GM12878 (cell line): ENCODE results near the gene ORAI1. TPM values are rescaled to one million over a fixed set of nuclear protein-coding genes. Genes with fewer than 3 reads are reported as not detected.
A peak's percentile ranks its signal among the peaks of the same experiment; 100 is the strongest.

ENCODE experiments used
- ATAC-seq: fragments of 200-7000 bp; cut with Tn5 transposase; 3 replicates; pipeline ENCODE4 v1.9.1; 2020; ENCODE audit warnings: mild to moderate bottlenecking, moderate library complexity
- Bru-seq: library from RNA; stranded (reverse); fragments of 400-500 nt; gene quantifications from one replicate; lab custom pipeline; 2021; lab: Mats Ljungman, UMichigan
- BruChase-seq, 2 experiments: library from RNA; stranded (reverse); fragments of 400-500 nt; gene quantifications; one replicate each; lab custom pipeline; 2021; lab: Mats Ljungman, UMichigan
- BruUV-seq: library from RNA; stranded (reverse); fragments of 400-500 nt; replicated peaks from 2 replicates; lab custom pipeline; 2021; lab: Mats Ljungman, UMichigan
- CTCF ChIA-PET: fragments of 300-600 bp; sonication (Branson Sonifier 250); formaldehyde crosslinking; extraction: SDS; loops from one replicate; lab custom pipeline; 2021; ENCODE audit warnings: inconsistent platforms; lab: Yijun Ruan, JAX
- POLR2A ChIA-PET: fragments of 350-600 bp; formaldehyde crosslinking; extraction: SDS; loops from one replicate; lab custom pipeline; 2021; ENCODE audit warnings: inconsistent platforms; lab: Charles Lee
- RAD21 ChIA-PET: fragments of 300-600 bp; sonication (Branson Sonifier 250); formaldehyde crosslinking; loops from one replicate; lab custom pipeline; 2023; ENCODE audit warnings: antibody characterized with exemption; ENCODE audit not compliant: unreplicated experiment; lab: Charles Lee
- SMC1A ChIA-PET: fragments of 300-600 bp; sonication (Branson Sonifier 250); formaldehyde crosslinking; loops from one replicate; lab custom pipeline; 2023; ENCODE audit not compliant: unreplicated experiment, uncharacterized antibody; lab: Charles Lee
- DNase-seq: peaks from one replicate; pipeline ENCODE4 v3.0.0-alpha.2; 2011; ENCODE audit warnings: low read depth, low spot score
- FAIRE-seq: peaks from 3 replicates; lab custom pipeline; 2011; peaks lifted over from hg19 to GRCh38; lab: Jason Lieb, UNC
- H2AFZ ChIP-seq: 2 replicates; pipeline ENCODE4 v1.6.0; 2011; ENCODE audit warnings: low read depth, low read length, control low read depth; ENCODE audit not compliant: control insufficient read depth
- H3K27ac ChIP-seq: 2 replicates; pipeline ENCODE4 v1.5.1; 2011; ENCODE audit warnings: control low read depth; ENCODE audit not compliant: control insufficient read depth, insufficient read depth
- H3K27me3 ChIP-seq, 2 experiments: replicated peaks in 1 of 2; 2 replicates each; pipeline versions ENCODE4 v1.6.0 to v1.6.1; 2011; ENCODE audit warnings: low read length in 1 of 2; ENCODE audit not compliant: control insufficient read depth in 2 of 2, insufficient read depth in 2 of 2
- H3K36me3 ChIP-seq, 2 experiments: 2 replicates each; pipeline ENCODE4 v1.5.1; 2011; ENCODE audit warnings: low read length in 1 of 2; ENCODE audit not compliant: control insufficient read depth in 2 of 2, insufficient read depth in 2 of 2
- H3K4me1 ChIP-seq: 2 replicates; pipeline ENCODE4 v1.6.1; 2011; ENCODE audit warnings: mild to moderate bottlenecking, low read length, moderate library complexity, mixed read lengths; ENCODE audit not compliant: control insufficient read depth, insufficient read depth
- H3K4me2 ChIP-seq: 2 replicates; pipeline ENCODE4 v1.6.0; 2011; ENCODE audit warnings: control low read depth; ENCODE audit not compliant: control insufficient read depth, insufficient read depth
- H3K4me3 ChIP-seq: fragments of 200-600 bp; sonication (generic); 2 replicates; pipeline ENCODE4 v1.5.1; 2016
- H3K79me2 ChIP-seq: 2 replicates; pipeline ENCODE4 v1.6.0; 2011; ENCODE audit warnings: low read length; ENCODE audit not compliant: control insufficient read depth, insufficient read depth
- H3K9ac ChIP-seq: 2 replicates; pipeline ENCODE4 v1.8.0; 2011; ENCODE audit warnings: low read length, control low read depth, mixed read lengths; ENCODE audit not compliant: control insufficient read depth, insufficient read depth
- H3K9me3 ChIP-seq: replicated peaks from 3 replicates; pipeline ENCODE4 v1.5.1; 2011; ENCODE audit warnings: mild to moderate bottlenecking, low read length; ENCODE audit not compliant: control insufficient read depth, insufficient read depth
- H4K20me1 ChIP-seq: 2 replicates; pipeline ENCODE4 v1.6.0; 2011; ENCODE audit not compliant: control insufficient read depth, insufficient read depth
- ATF2 ChIP-seq: IDR thresholded peaks from 2 replicates; pipeline ENCODE4 v1.6.1; 2012; ENCODE audit warnings: low read length, inconsistent platforms
- ESRRA ChIP-seq: IDR thresholded peaks from 2 replicates; pipeline ENCODE4 v1.6.1; 2012; ENCODE audit warnings: mild to moderate bottlenecking, low read length, improper control_type of control experiment
- HDGF ChIP-seq: fragments of 450-650 bp; IDR thresholded peaks from 2 replicates; pipeline ENCODE4 v1.6.1; 2016; ENCODE audit warnings: antibody characterized with exemption
- JUND ChIP-seq: IDR thresholded peaks from 2 replicates; pipeline ENCODE4 v1.6.1; 2012; ENCODE audit warnings: low read depth, mild to moderate bottlenecking, low read length, improper control_type of control experiment, moderate library complexity
- KDM1A ChIP-seq: fragments of 200-600 bp; sonication (generic); IDR thresholded peaks from 2 replicates; pipeline ENCODE4 v1.6.1; 2016; ENCODE audit warnings: borderline replicate concordance
- POLR2A ChIP-seq: IDR thresholded peaks from 2 replicates; pipeline ENCODE4 v1.6.1; 2011; ENCODE audit warnings: low read depth, mild to moderate bottlenecking, low read length
- POLR2AphosphoS2 ChIP-seq: IDR thresholded peaks from 2 replicates; pipeline ENCODE4 v1.6.1; 2011; ENCODE audit warnings: low read depth, mild to moderate bottlenecking, low read length, improper control_type of control experiment, moderate library complexity
- POU2F2 ChIP-seq: IDR thresholded peaks from 3 replicates; pipeline ENCODE4 v1.6.1; 2011; ENCODE audit warnings: low read depth, mild to moderate bottlenecking, low read length, borderline replicate concordance
- PRDM15 ChIP-seq: fragments of 450-650 bp; formaldehyde crosslinking; IDR thresholded peaks from 2 replicates; pipeline ENCODE4 v1.4.0; 2020; ENCODE audit warnings: mild to moderate bottlenecking, moderate library complexity
- RCOR1 ChIP-seq: conservative IDR thresholded peaks from 2 replicates; pipeline ENCODE4 v1.6.1; 2012; ENCODE audit warnings: low read depth, low read length, improper control_type of control experiment
- SREBF2 ChIP-seq: IDR thresholded peaks from 2 replicates; pipeline ENCODE4 v1.6.1; 2012; ENCODE audit warnings: mild to moderate bottlenecking, low read length
- SUZ12 ChIP-seq: fragments of 200-600 bp; sonication (generic); IDR thresholded peaks from one replicate; pipeline ENCODE4 v1.6.1; 2018; ENCODE audit warnings: antibody characterized with exemption, mild to moderate bottlenecking; ENCODE audit not compliant: unreplicated experiment
- TCF12 ChIP-seq: IDR thresholded peaks from 2 replicates; pipeline ENCODE4 v1.6.1; 2011; ENCODE audit warnings: low read depth, mild to moderate bottlenecking, low read length
- YBX1 ChIP-seq: fragments of 450-650 bp; IDR thresholded peaks from 2 replicates; pipeline ENCODE4 v1.6.1; 2016; ENCODE audit warnings: antibody characterized with exemption
- ZNF217 ChIP-seq: fragments of 450-650 bp; IDR thresholded peaks from 2 replicates; pipeline ENCODE4 v1.6.1; 2017; ENCODE audit warnings: antibody characterized with exemption, mild to moderate bottlenecking
- WGBS: methylation state at CpG from one replicate; pipeline ENCODE4 v1.1.6; 2016; ENCODE audit warnings: low lambda C conversion rate; ENCODE audit not compliant: insufficient replicate concordance, insufficient coverage; ENCODE audit errors: missing lambda C conversion rate; 5-methylcytosine and 5-hydroxymethylcytosine counted together
- in situ Hi-C: fragments of 300-500 bp; cut with MboI; formaldehyde crosslinking; loops from 9 replicates; pipeline ENCODE4 v1.14.3; 2018; ENCODE audit warnings: mixed read lengths
- intact Hi-C: fragments of 100-400 bp; cut with micrococcal nuclease; formaldehyde crosslinking; loops from one replicate; pipeline ENCODE4 v1.14.2; 2022; ENCODE audit not compliant: unreplicated experiment
- long read RNA-seq, 2 experiments: library from polyadenylated mRNA; unstranded; transcript quantifications; one replicate each; pipeline ENCODE4 v2.0.0, GENCODE V29; 2019 to 2020
- polyA minus RNA-seq, 3 experiments: library from RNA; depleted of rRNA, polyadenylated mRNA; stranded (reverse); fragments of >200 nt; gene quantifications; 2 replicates each; pipeline ENCODE4 v1.2.3, GENCODE V29; 2011
- polyA plus RNA-seq, 11 experiments: library from polyadenylated mRNA; depleted of rRNA in 4 of 11; unstranded in 6 of 11; stranded (reverse) in 5 of 11; fragments of >200 nt; fragmentation: Nextera tagmentation in 4 of 11; fragmentation: Illumina TruSeq in 1 of 11; extraction: Ambion mirVana in 4 of 11; extraction: Trizol in 1 of 11; gene quantifications; 1 replicate in 1 of 11; 2 replicates in 10 of 11; pipeline versions ENCODE4 v1.2.1 to v1.2.3, GENCODE V29; 2011 to 2016; ENCODE audit warnings: inconsistent platforms in 2 of 11, missing spikeins in 2 of 11, low read depth in 1 of 11
- total RNA-seq, 4 experiments: library from RNA; depleted of rRNA in 3 of 4; stranded (reverse); fragments of >200 nt in 3 of 4; fragmentation: Illumina TruSeq in 1 of 4; extraction: Trizol in 1 of 4; gene quantifications; 2 replicates each; pipeline versions ENCODE4 v1.2.1 to v1.2.3, GENCODE V29; 2013 to 2021

ORAI1 gene
- 13.1 and 15.8 TPM in 2 replicates for total RNA-seq (2013; cell fraction: nucleolus; rRNA removed)
- total RNA-seq (2014; rRNA removed) (9.7 and 16.4 TPM in 2 replicates), total RNA-seq (2014; rRNA removed; fragmentation: Illumina TruSeq; extraction: Trizol) (7.1 and 8.2 TPM in 2 replicates), total RNA-seq (2021) (31.0 and 32.2 TPM in 2 replicates), polyA plus RNA-seq (2011; rRNA removed) (4.8 and 15.3 TPM in 2 replicates), polyA plus RNA-seq (2014; fragmentation: Illumina TruSeq; extraction: Trizol) (2.6 and 6.5 TPM in 2 replicates), polyA plus RNA-seq (2014; fragmentation: Nextera tagmentation; extraction: Ambion mirVana) (1 to 10 TPM; 5.5 to 6.1 TPM), polyA plus RNA-seq (2014; rRNA removed) (33.1 and 39.2 TPM in 2 replicates), polyA plus RNA-seq (2016; fragmentation: Nextera tagmentation; extraction: Ambion mirVana) (10 to 100 TPM in 1 of 2 experiments, 1 to 10 TPM in 1; 7.7 to 25.1 TPM), polyA minus RNA-seq (2011; rRNA and poly(A)+ RNA removed) (21.7 and 34.6 TPM in 2 replicates), Bru-seq, nascent RNA (percentile 72 among the genes with signal in this experiment), BruChase-seq, experiment 1, labeled RNA remaining after a 6-hour chase (percentile 63 among the genes with signal in this experiment), BruChase-seq, experiment 2, labeled RNA remaining after a 2-hour chase (percentile 58 among the genes with signal in this experiment)
- polyA plus RNA-seq (2011; ENCODE audit: low read depth), result 6.5 TPM
- polyA plus RNA-seq (2011; cell fraction: cytosol; rRNA removed), result 28.4 and 36.0 TPM in 2 replicates
- 20.8 and 24.1 TPM in 2 replicates for polyA plus RNA-seq (2011; cell fraction: nucleus; rRNA removed)
- 21.7 and 23.1 TPM in 2 replicates for polyA plus RNA-seq (2012)
- 25.1 and 28.5 TPM in 2 replicates for polyA minus RNA-seq (2011; cell fraction: cytosol; rRNA and poly(A)+ RNA removed)
- 7.7 and 21.1 TPM in 2 replicates for polyA minus RNA-seq (2011; cell fraction: nucleus; rRNA and poly(A)+ RNA removed)
- long read RNA-seq, experiment 1, transcript ORAI1-203 (2 exons, 2,138 nt), result major isoform, 6 of 6 reads
- long read RNA-seq, experiment 1, partial matches to known transcripts, result 0 of 6 reads
- long read RNA-seq, experiment 1, other reads (novel, unspliced or antisense), result 0 of 6 reads
- long read RNA-seq, experiment 2, partial matches to known transcripts, result 2 of 4 reads
- long read RNA-seq, experiment 2, other reads (novel, unspliced or antisense), result 0 of 4 reads

GRCh38 chr12:121626087-121626852 is at the start of gene ORAI1:
Gene ORAI1 (plus strand): TSS chr12:121626530.
- CTCF ChIA-PET, result interaction anchor here (1.0 to 7.4 kb wide), 21 partner anchors 11 to 168 kb away, joined by 3 to 80 read pairs (median 7); partner anchors contain the start of gene MORN3
- WGBS, result under 1% methylated on average over 70 of the region's 92 CpGs
- H3K4me2 ChIP-seq, result peak within 1 kb of the TSS; percentile 98
- TF ChIP-seq YBX1 (no peak), KDM1A (no peak), SREBF2 (no peak), ZNF217 (peak; percentile 54), POLR2AphosphoS2 (peak; percentile 54; the same call in 1 of the 2 replicates), TCF12 (no peak), POLR2A (peak; percentile 85), SUZ12 (no peak), HDGF (no peak), ESRRA (no peak), POU2F2 (peak; percentile 71; the same call in 2 of the 3 replicates), RCOR1 (no peak), JUND (no peak), PRDM15 (peak; percentile 88), ATF2 (no peak)

More at GRCh38 chr12:121626087-121626852, at the start of gene ORAI1:
- H3K27me3 ChIP-seq, result no peaks in the 10 kb centered on the region
- peaks cover 19% of the 10 kb centered on the region for H3K4me1 ChIP-seq
- no peaks in the 10 kb centered on the region for H4K20me1 ChIP-seq
- peak; percentile 75 for ATAC-seq
- ChIA-PET POLR2A (interaction anchor here (0.8 to 3.9 kb wide), 21 partner anchors 9 to 176 kb away, joined by 3 to 20 read pairs (median 7); no protein-coding TSS in a partner anchor), SMC1A (interaction anchor here (0.9 to 6.3 kb wide), 21 partner anchors 11 to 126 kb away, joined by 3 to 60 read pairs (median 5); partner anchors contain the start of gene KDM2B), RAD21 (interaction anchor here (0.6 to 5.1 kb wide), 22 partner anchors 9 to 176 kb away, joined by 3 to 61 read pairs (median 8); partner anchors contain the start of genes KDM2B, MORN3 and RHOF)
- peak within 1 kb of the TSS; percentile 90 for H2AFZ ChIP-seq
- H3K4me3 ChIP-seq, result peak within 1 kb of the TSS; percentile 83
- DNase-seq, result peak; percentile 63
- peak within 1 kb of the TSS; percentile 92 for H3K27ac ChIP-seq
- H3K36me3 ChIP-seq, result no peaks in the 10 kb centered on the region; a peak in 1 of 4 replicates
- peak within 1 kb of the TSS; percentile 89 for H3K9ac ChIP-seq
- no TSS peak for BruUV-seq
- H3K79me2 ChIP-seq, result peaks cover 44% of the 10 kb centered on the region
- no peaks in the 10 kb centered on the region for H3K9me3 ChIP-seq
- intact Hi-C loops, result loop anchor here (2.0 kb wide), 2 partner anchors 35 to 39 kb away; no protein-coding TSS in a partner anchor
- no peak for FAIRE-seq
- in situ Hi-C loops, result no loop called here
